ENCODE measurements around the gene TRAPPC2. TPM values are rescaled to one million over a fixed set of nuclear protein-coding genes. Genes with fewer than 3 reads are reported as not detected.
A peak's percentile ranks its signal among the peaks of the same experiment; 100 is the strongest.
"Not testable (repeated sequence)": the region's sequence is repeated elsewhere in the genome, so short reads cannot be mapped to it uniquely, and the experiment has no call there.

The TRAPPC2 gene
- total RNA-seq, 2 experiments from 2014 or later, result 14.1 to 16.1 TPM

DNA sequence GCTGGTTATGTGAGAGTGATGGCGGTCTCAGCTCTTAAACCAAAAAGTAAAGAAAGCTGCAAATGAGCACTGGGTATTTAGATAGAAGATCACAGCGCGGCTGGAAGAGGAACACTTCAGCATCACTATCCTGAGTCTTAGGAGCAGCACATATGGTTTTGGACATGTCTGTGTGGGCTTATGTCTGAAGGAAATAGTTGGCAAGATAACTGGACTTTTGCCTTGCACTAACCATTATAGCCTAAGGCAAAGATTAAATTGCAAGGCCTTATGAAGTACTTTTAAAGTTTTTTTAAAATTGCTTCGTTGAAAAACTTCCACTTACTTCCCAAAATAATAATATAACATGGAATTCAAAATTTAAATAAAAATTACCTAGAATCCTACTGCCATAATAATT lies 50.1 kb downstream of the TRAPPC2 start:
- ChIA-PET CTCF (no interaction called here), POLR2A (no interaction called here)
- H3K9me3 Mint-ChIP-seq, result no peaks in the 10 kb centered on the region
- no peak overlapping the region for H3K27ac Mint-ChIP-seq
- no peak overlapping the region for H3K4me3 Mint-ChIP-seq
- intact Hi-C loops (cut with micrococcal nuclease), result loop anchor here (10.0 kb wide), 1 partner anchor 1990 kb away; no protein-coding TSS in a partner anchor
- no peak for DNase-seq
- H3K36me3 Mint-ChIP-seq, result no peaks in the 10 kb centered on the region
- peaks cover 30% of the 10 kb centered on the region for H3K4me1 Mint-ChIP-seq (ENCODE audit: low read depth)
- H3K27me3 Mint-ChIP-seq, result no peaks in the 10 kb centered on the region

DNA sequence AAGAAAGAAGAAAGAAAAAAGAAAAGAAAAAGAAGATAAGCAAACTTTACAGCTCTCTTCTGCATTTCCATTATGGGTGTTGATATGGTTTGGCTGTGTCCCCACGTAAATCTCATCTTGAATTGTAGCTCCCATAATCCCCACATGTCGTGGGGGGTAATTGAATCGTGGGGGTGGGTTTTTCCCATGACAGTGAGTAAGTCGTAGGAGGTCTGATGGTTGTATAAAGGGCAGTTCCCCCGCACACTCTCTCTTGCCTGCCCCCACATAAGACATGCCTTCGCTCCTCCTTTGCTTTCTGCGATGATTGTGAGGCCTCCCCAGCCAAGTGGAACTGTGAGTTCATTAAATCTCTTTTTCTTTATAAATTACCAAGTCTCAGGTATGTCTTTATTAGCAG lies 52.8 kb downstream of the TRAPPC2 start:
- no peak overlapping the region for H3K27ac Mint-ChIP-seq
- ChIA-PET POLR2A (no interaction called here), CTCF (interaction anchor here (0.7 kb wide), 1 partner anchor 12 kb away, joined by 3 read pairs; no protein-coding TSS in a partner anchor)
- intact Hi-C loops (cut with micrococcal nuclease), result loop anchor here (10.0 kb wide), 1 partner anchor 1993 kb away; no protein-coding TSS in a partner anchor
- no peak for DNase-seq
- H3K4me1 Mint-ChIP-seq (ENCODE audit: low read depth), result peaks cover 18% of the 10 kb centered on the region
- H3K4me3 Mint-ChIP-seq, result no peak overlapping the region
- no peaks in the 10 kb centered on the region for H3K27me3 Mint-ChIP-seq
- no peaks in the 10 kb centered on the region for H3K9me3 Mint-ChIP-seq
- no peaks in the 10 kb centered on the region for H3K36me3 Mint-ChIP-seq

GRCh38 chrX:13679700-13680099 lies 54.7 kb downstream of the TRAPPC2 start:
- H3K36me3 Mint-ChIP-seq; POLR2A ChIA-PET; DNase-seq; H3K9me3 Mint-ChIP-seq; H3K4me3 Mint-ChIP-seq; CTCF ChIA-PET; H3K27me3 Mint-ChIP-seq; H3K4me1 Mint-ChIP-seq (ENCODE audit: low read depth); H3K27ac Mint-ChIP-seq: not testable (repeated sequence)
- intact Hi-C loops (cut with micrococcal nuclease), result loop anchor here (10.0 kb wide), 1 partner anchor 1995 kb away; no protein-coding TSS in a partner anchor

DNA sequence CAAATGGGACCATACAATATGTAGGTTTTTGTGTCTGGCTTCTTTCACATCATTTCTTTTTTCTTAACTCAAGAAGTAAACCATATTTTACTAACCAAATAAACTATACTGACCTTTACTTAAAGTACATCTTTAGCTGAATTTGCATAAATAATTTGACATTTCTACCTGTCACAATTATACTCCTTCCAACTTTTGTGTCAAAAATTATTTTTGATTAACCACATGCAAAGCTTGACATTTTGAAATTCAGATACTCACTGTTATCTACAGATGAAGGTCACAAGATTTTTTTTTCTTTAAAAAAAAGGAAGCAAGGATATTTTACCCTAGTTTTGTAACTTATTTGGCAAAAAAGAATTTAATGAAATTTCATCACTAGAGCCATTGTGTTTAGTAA lies 57.5 kb downstream of the TRAPPC2 start:
- Mint-ChIP-seq H3K27me3 (no peaks in the 10 kb centered on the region), H3K4me1 (ENCODE audit: low read depth) (no peaks in the 10 kb centered on the region), H3K9me3 (no peaks in the 10 kb centered on the region), H3K4me3 (no peak overlapping the region), H3K27ac (no peak overlapping the region), H3K36me3 (no peaks in the 10 kb centered on the region)
- no peak for DNase-seq
- ChIA-PET POLR2A (no interaction called here), CTCF (no interaction called here)
- intact Hi-C loops (cut with micrococcal nuclease), result no loop called here

- Mint-ChIP-seq H3K4me1 (ENCODE audit: low read depth) (peaks cover 22% of the 10 kb centered on the region), H3K36me3 (no peaks in the 10 kb centered on the region), H3K4me3 (no peak overlapping the region), H3K27me3 (no peaks in the 10 kb centered on the region), H3K27ac (no peak overlapping the region), H3K9me3 (no peaks in the 10 kb centered on the region)
- ChIA-PET POLR2A (no interaction called here), CTCF (no interaction called here)
- intact Hi-C loops (cut with micrococcal nuclease), result no loop called here
- no peak for DNase-seq
These were observed 61.4 kb downstream of the TRAPPC2 start for GRCh38 chrX:13673016-13673415.

GRCh38 chrX:13670197-13670596 lies 64.2 kb downstream of the TRAPPC2 start:
- ChIA-PET CTCF (interaction anchor here (1.1 kb wide), 1 partner anchor 72 kb away, joined by 3 read pairs; no protein-coding TSS in a partner anchor), POLR2A (interaction anchor here (1.5 to 2.1 kb wide), 2 partner anchors 18 to 66 kb away, joined by 18 to 21 read pairs; partner anchors contain the start of genes OFD1, RAB9A and TRAPPC2)
- Mint-ChIP-seq H3K36me3 (no peaks in the 10 kb centered on the region), H3K27ac (no peak overlapping the region), H3K4me1 (ENCODE audit: low read depth) (peaks cover 24% of the 10 kb centered on the region), H3K9me3 (no peaks in the 10 kb centered on the region), H3K27me3 (no peaks in the 10 kb centered on the region), H3K4me3 (no peak overlapping the region)
- DNase-seq, result no peak
- intact Hi-C loops (cut with micrococcal nuclease), result no loop called here

DNA sequence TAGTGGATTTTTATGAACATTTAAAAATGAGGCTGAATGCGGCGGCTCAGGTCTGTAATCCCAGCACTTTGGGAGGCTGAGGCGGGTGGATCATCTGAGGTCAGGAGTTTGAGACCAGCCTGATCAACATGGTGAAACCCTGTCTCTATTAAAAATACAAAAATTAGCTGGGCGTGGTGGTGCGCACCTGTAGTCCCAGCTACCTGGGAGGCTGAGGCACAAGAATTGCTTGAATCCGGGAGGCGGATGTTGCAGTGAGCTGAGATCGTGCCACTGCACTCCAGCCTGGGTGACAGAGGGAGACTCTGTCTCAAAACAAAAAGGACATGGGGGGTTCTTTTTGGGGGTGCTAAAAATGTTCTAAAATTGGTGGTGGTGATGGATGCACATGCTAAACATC lies 64.7 kb downstream of the TRAPPC2 start:
- ChIA-PET CTCF (interaction anchor here (1.0 to 1.2 kb wide), 3 partner anchors 11 to 73 kb away, joined by 3 read pairs; no protein-coding TSS in a partner anchor), POLR2A (interaction anchor here (1.1 to 2.1 kb wide), 3 partner anchors 18 to 66 kb away, joined by 4 to 21 read pairs (median 18); partner anchors contain the start of genes OFD1, RAB9A and TRAPPC2)
- not testable (repeated sequence) for H3K9me3 Mint-ChIP-seq, H3K36me3 Mint-ChIP-seq, H3K27me3 Mint-ChIP-seq
- Mint-ChIP-seq H3K4me3 (peak overlapping the region; percentile 70), H3K27ac (peak overlapping the region; percentile 95), H3K4me1 (ENCODE audit: low read depth) (peaks cover 24% of the 10 kb centered on the region)
- peak; percentile 31 for DNase-seq
- intact Hi-C loops (cut with micrococcal nuclease), result loop anchor here (1.0 to 2.0 kb wide), 5 partner anchors 17 to 358 kb away; partner anchors contain the start of genes OFD1, TCEANC and TRAPPC2

- Mint-ChIP-seq H3K9me3 (no peaks in the 10 kb centered on the region), H3K27me3 (no peaks in the 10 kb centered on the region), H3K4me1 (ENCODE audit: low read depth) (peaks cover 24% of the 10 kb centered on the region), H3K4me3 (peak overlapping the region; percentile 70), H3K36me3 (peaks cover under 1% of the 10 kb centered on the region), H3K27ac (peak overlapping the region; percentile 95)
- intact Hi-C loops (cut with micrococcal nuclease), result loop anchor here (1.0 to 2.0 kb wide), 5 partner anchors 16 to 358 kb away; partner anchors contain the start of genes OFD1, TCEANC and TRAPPC2
- POLR2A ChIA-PET, result interaction anchor here (1.1 to 2.1 kb wide), 3 partner anchors 19 to 66 kb away, joined by 4 to 21 read pairs (median 18); partner anchors contain the start of genes OFD1, RAB9A and TRAPPC2
- DNase-seq, result peak; percentile 76
- CTCF ChIA-PET, result interaction anchor here (0.6 to 1.2 kb wide), 4 partner anchors 12 to 73 kb away, joined by 3 read pairs; no protein-coding TSS in a partner anchor
These were observed 65.1 kb downstream of the TRAPPC2 start for GRCh38 chrX:13669246-13669737.

DNA sequence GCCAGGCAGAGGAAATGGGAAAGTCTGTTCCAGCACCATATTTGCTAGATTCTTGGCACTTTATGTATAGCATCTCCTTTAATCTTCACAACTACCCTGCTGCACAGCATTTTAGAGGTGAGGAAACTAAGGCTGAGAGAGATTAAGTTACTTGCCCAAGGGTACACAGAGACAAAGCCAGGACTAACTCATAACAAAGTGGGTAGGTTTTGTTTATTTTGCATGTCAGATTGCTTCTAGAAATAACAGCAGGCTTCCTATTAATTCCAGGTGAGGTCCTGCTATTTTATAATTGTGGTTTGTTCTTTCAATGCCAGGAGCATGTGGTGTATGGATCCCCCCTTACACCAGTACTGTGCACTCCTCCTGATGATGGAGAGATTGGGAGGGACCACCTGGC lies 66.5 kb downstream of the TRAPPC2 start:
- Mint-ChIP-seq H3K9me3 (no peaks in the 10 kb centered on the region), H3K4me3 (no peak overlapping the region), H3K36me3 (peaks cover 3% of the 10 kb centered on the region), H3K27me3 (no peaks in the 10 kb centered on the region), H3K27ac (no peak overlapping the region), H3K4me1 (ENCODE audit: low read depth) (peaks cover 24% of the 10 kb centered on the region)
- POLR2A ChIA-PET, result no interaction called here
- DNase-seq, result no peak
- CTCF ChIA-PET, result no interaction called here
- intact Hi-C loops (cut with micrococcal nuclease), result loop anchor here (2.0 kb wide), 1 partner anchor 15 kb away; the partner anchor contains the start of gene TCEANC

DNA sequence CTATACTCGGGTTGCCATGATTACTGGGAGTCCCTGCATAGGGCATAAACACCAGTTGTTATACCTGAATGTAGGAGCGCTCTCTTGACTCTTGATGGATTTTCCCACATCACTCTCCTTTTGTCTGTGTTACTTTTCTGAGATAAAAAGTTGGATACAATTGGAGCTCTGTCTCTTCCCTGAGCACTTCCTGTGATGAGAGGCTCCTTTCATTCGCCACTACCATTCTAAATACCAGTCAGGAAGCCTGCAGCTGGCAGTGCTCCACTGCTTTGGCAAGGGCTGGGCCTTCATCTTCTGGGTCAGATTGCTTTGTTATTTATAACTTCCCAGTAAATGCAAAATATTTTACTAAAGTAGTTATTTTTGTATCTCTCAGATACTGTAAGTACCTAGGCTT lies 67.6 kb downstream of the TRAPPC2 start:
- CTCF ChIA-PET, result no interaction called here
- peaks cover 5% of the 10 kb centered on the region for H3K36me3 Mint-ChIP-seq
- no peaks in the 10 kb centered on the region for H3K9me3 Mint-ChIP-seq
- peaks cover 32% of the 10 kb centered on the region for H3K4me1 Mint-ChIP-seq (ENCODE audit: low read depth)
- no peaks in the 10 kb centered on the region for H3K27me3 Mint-ChIP-seq
- POLR2A ChIA-PET, result interaction anchor here (1.4 kb wide), 1 partner anchor 22 kb away, joined by 3 read pairs; the partner anchor contains the start of gene RAB9A
- no peak for DNase-seq
- no peak overlapping the region for H3K27ac Mint-ChIP-seq
- no peak overlapping the region for H3K4me3 Mint-ChIP-seq
- intact Hi-C loops (cut with micrococcal nuclease), result no loop called here

DNA sequence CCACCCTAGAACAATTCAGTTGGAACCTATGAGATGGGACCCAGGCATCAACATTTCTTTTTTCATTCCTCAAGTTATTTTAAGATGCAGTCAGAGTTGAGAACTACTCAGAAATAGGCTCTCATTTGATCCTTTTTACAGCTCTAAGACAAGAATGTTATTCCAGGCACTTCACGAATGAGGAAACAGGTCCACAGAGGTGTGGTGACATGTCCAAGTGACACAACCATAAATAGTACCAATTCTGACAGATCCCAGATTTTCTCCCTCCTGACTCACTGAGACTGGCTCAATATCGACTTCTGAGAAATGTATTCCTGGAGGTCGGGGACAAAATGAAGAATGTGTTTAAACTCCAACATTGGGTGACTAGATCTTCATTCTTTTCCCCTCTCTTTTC lies 70.4 kb downstream of the TRAPPC2 start:
- POLR2A ChIA-PET, result no interaction called here

GRCh38 chrX:13662355-13662791 lies 72.0 kb downstream of the TRAPPC2 start:
- Mint-ChIP-seq H3K27me3 (no peaks in the 10 kb centered on the region), H3K27ac (peak overlapping the region; percentile 74), H3K4me3 (peak overlapping the region; percentile 58), H3K36me3 (peaks cover 5% of the 10 kb centered on the region), H3K9me3 (no peaks in the 10 kb centered on the region), H3K4me1 (ENCODE audit: low read depth) (peaks cover 21% of the 10 kb centered on the region)
- CTCF ChIA-PET, result interaction anchor here (0.7 to 1.8 kb wide), 4 partner anchors 16 to 369 kb away, joined by 4 to 5 read pairs (median 5); no protein-coding TSS in a partner anchor
- no peak for DNase-seq
- POLR2A ChIA-PET, result interaction anchor here (1.9 to 2.0 kb wide), 2 partner anchors 27 to 72 kb away, joined by 6 to 18 read pairs; partner anchors contain the start of genes OFD1, RAB9A and TRAPPC2
- intact Hi-C loops (cut with micrococcal nuclease), result no loop called here

More for the DNA sequence above, 70.4 kb downstream of the TRAPPC2 start:
- Mint-ChIP-seq H3K9me3 (no peaks in the 10 kb centered on the region), H3K27ac (no peak overlapping the region), H3K4me1 (ENCODE audit: low read depth) (peaks cover 16% of the 10 kb centered on the region), H3K4me3 (no peak overlapping the region), H3K27me3 (no peaks in the 10 kb centered on the region), H3K36me3 (peaks cover 5% of the 10 kb centered on the region)
- CTCF ChIA-PET, result interaction anchor here (1.8 kb wide), 1 partner anchor 72 kb away, joined by 4 read pairs; no protein-coding TSS in a partner anchor
- no peak for DNase-seq
- intact Hi-C loops (cut with micrococcal nuclease), result no loop called here

Data from activated CD4-positive, alpha-beta memory T cell treated with anti-CD3 and anti-CD28 coated beads for 36 hours (primary cell).